GM19395 (cell line): Measurements from ENCODE around the gene PTCD2.
"Not testable (repeated sequence)": the region's sequence is repeated elsewhere in the genome, so short reads cannot be mapped to it uniquely, and the experiment has no call there.

Experiments used
- ATAC-seq: cut with Tn5 transposase; IDR thresholded peaks from one replicate; pipeline ENCODE4 v1.9.1; 2021; ENCODE audit warnings: mild to moderate bottlenecking, moderate library complexity; ENCODE audit not compliant: unreplicated experiment

Gene PTCD2

DNA sequence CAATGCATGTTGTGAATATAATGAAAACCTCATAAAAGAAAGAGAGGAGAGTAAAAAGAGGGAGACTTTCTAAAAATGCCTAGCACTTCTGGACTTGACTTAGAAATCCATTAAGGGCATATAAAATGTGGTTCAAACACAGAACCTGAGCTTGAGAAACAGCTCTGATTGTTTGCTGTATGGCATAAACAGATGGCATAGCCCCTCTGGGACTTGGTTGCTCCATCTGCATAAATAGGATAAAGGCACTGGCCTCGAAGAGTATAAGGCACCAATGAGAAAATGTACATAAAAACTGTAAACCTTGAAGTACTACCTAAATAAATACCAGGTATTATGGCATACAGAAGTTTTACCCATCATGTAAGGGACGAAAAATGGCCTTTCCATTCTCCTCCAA is 23.9 kb upstream of the PTCD2 start:
- no peak for ATAC-seq

DNA sequence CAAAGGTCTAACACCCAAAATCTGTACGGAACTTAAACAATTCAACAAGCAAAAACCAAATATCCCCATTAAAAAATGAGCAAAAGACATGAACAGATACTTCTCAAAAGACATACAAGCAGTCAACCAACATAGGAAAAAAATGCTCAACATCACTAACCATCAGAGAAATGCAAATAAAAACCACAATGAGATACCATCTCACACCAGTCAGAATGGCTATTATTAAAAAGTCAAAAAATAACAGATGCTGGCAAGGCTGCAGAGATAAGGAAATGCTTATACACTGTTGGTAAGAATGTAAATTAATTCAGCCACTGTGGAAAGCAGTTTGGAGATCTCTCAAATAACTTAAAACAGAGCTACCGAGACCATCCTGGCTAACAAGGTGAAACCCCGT is 22.0 kb upstream of the PTCD2 start:
- not testable (repeated sequence) for ATAC-seq

DNA sequence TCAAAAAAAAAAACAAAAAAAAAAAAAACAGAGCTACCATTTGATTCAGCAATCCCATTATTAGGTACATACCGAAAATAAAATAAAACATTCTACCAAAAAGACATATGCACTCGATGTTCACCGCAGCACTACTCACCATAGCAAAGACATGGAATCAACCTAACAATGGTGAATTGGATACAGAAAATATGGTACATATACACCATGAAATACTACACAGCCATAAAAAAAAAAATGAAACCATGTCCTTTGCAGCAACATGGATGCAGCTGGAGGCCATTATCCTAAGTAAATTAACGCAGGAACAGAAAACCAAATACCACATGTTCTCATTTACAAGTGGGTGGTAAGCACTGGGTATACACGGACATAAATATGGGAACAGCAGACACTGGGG is 21.5 kb upstream of the PTCD2 start:
- ATAC-seq, result no peak

DNA sequence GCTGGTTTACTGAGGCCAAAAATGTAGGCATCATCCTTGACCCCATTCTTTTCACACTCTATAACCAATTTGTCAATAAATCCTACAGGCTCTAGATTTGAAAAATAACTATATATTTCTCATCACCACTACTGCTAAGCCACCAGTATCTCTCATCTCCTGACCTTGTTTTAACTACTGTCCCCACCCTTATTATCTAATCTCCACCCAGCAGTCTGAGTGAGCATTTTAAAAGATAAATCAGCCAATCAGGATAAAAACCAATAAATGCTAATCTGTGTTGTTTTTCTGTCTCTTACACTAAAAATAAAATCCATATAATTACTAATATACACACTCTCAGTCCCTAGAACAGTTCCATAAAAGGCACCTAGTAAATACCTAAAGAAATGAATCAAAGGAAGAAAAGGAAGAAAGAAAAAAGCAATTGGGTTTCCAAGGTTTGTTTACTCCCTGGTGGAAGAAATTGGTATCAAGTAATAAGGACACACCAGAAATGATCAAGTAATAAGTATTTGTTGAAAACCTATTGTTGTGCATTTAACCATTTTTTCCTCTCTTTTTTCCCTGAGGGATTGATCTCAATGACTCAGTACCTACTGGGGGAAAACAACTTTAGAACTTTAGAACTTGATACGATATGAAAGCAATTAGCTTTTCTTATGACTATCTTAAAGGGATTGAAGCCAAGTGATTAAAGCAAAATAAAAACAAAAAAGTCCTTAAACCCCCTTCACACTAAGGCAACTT is 19.4 kb upstream of the PTCD2 start:
- ATAC-seq, result no peak

DNA sequence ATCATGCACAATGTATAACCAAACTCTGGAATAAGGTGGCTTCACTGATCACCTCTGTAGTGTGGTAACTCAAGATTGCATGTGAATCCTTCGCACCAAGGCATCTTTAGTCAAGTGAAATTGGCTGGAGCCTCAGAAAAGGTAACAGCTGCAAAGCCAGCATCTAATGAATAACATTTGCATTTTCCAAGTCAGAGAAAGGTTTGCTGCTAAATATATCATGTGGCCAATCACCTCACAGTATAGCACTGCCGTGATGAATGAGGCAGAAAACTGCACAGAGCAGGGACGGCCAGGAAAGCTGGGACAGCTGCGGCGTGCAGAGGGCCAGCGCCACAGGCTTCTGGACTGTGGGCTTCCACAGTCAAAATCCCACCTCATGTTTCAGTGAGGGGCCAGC is 18.6 kb upstream of the PTCD2 start:
- peak; percentile 71 for ATAC-seq

DNA sequence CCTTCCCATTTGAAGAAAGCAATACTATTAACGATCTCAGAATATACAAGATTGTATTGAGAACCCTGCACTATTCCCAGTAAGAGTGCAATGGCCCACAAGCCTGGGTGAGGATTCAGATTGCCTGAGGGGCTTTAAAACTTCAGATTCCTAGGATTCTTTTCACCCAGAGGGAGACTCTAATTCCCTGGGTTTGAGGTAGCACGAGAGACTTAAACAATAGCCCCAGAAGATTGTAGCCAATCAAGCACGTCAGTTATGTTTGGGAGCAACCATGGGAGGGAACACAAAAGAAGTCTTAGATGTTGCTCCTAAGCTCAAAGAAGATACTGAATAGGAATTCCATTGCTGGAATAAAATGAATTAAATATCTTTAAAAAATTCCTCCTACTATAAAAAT is 18.0 kb upstream of the PTCD2 start:
- ATAC-seq, result no peak

DNA sequence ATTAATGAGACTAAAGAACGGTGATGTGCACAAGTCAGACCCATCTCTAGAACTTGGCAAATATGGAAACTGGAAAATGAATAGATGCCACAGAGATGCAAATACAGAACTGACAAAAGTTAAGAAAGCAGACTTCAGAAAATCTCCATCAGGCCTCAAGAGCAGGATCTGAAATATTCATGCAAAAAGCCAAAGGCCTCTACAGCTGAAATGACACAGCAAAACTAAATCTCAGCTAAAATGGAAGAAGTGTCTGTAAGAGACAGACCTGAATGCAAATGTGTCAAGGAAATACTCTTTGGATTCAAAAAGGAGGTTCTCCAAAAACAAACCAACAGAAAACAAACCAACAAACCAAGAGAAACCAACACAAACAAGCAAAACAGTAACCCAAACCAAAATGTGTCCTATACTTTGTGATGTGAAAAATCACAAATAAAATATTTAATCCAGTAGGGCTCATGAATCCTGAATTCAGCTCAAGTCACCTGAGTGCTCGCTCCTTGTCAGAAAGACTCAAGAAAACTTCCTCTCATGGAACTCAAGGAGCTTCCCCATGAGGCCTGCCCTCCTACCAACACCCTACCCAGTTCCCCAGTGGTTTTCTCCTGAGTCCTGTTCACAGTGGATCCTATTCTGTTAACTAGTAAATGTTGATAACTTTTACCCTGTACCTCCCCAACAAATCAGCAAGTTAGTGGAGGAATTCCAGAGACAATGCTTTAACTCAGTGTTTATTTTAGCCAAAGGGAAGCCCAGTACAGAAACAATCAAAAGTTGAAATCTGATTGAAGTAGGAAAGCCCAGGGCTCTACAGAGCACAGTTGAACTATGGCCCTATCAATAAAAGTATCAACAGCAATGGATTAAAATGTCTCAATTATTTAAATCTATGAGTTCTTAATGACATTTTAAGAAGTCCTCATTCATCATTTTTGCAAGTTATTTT is 14.7 kb upstream of the PTCD2 start:
- no peak for ATAC-seq

DNA sequence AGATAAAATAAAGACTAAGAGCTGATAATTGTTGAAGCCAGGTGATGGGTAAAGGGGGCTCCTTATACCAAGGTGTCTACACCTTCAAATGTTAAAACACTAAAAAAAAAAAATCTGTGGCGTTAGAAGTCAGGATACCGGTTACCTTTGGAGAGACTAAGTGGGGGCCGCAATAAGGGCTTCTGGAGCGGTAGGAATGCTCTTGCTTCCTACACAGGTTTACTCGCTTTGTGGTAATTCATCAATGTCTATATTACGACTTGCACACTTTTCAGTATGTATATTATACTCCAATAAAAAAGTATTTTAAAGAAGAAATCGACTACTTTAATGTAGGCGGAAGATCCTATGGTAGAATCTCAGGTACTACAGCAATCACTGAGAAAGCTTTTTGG is 12.6 kb upstream of the PTCD2 start:
- no peak for ATAC-seq

DNA sequence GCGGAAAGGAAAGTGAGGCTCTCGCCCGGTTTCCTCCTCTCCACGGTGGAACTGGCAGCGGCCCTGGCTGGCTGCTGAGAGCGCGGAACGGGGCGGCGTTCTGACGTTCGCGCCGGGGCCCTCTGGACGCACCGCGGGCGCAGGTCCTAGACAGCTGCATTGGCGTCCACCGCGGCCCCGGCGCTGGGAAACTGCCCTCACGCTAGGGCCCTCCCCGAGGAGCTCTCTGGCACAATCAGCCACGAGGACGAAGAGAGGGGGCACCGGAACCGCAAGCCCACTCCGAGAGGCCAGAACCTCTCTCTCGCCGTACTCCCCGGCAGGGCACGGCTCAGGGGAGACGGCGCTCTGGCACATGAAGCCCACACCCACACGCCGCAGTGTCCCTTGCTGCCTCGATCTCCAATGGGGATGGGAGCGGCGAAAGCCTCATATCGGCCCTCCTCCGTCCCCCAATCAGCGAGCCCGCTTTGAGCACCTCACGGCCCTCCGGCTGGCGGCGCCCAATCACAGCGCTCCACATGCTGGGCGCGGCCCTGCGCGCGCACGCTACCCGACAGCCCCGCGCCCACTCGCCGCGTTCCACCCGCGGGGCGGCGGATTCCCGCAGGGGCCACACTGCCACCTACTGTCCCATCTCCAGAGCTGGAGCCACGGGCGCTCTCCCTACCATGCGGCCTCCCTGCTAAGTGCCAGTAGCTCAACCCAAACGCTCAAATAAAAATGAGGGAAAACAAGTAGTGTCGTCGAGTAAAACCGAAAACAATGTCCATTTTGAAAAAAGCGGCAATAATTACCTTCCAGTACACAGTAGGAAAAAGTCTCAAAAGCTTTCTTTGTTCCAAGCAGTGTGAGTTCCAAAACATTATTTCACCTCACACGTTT is 12.0 kb upstream of the PTCD2 start:
- peak; percentile 92 for ATAC-seq

DNA sequence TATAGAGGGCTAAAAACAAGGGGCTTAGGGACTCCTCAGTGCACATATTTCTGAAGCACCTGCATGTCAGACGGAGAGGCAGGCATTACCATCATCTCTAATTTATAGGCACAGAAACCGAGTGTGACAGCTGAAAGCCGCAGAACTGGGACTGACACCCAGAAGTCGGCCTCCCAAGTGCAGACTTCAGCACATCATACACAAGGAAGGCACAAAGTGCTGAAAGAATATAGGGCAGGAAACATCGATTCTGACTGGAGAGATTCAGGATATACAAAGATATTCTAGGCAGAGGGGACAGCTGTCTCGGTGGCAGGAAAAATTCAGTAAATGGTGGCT is 11.4 kb upstream of the PTCD2 start:
- ATAC-seq, result no peak

DNA sequence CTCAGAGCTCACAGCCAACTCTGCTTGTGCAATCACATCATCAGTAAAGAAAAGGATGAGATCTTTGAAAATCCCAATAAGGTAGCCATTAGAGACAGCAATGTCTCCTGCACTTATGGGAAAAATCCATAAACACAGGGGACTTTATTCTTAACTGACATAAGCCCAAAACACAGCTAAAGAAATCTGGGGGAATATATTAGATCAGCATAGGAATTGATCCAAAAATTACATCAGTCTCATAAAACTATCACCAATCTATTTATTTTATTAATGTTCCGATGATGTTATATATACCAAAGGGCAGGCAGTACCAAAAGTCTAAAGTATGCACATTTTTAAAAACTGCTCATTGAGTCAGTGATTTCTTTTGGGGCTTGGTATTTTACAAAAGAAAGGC is 7.0 kb upstream of the PTCD2 start:
- no peak for ATAC-seq

DNA sequence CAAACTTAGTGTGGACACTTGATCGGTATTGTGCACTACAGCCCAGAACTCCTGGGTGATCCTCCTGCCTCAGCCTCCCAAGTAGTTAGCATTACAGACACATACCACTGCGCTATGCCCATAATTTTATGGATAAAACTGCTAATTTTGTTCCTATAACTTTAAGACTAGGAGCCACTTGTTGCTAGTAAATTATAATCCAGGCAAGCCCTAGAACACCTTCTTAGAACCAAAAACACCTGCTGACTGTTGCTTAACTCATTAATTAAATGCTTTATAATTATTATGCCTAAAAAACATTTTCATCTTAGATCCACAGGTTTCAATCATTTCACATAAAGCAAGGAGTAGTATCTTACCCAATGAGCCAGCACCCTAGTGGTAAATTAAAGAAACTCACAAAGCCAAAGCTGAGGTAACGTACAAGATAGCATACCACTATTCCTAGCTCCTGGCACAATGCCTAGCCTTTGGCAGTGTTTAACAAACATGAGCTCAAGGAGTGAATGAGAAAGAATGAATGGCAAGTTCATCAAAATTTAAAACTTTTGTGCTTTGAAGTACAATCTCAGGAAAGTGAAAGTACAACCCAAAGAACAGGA is 5.5 kb upstream of the PTCD2 start:
- ATAC-seq, result no peak

DNA sequence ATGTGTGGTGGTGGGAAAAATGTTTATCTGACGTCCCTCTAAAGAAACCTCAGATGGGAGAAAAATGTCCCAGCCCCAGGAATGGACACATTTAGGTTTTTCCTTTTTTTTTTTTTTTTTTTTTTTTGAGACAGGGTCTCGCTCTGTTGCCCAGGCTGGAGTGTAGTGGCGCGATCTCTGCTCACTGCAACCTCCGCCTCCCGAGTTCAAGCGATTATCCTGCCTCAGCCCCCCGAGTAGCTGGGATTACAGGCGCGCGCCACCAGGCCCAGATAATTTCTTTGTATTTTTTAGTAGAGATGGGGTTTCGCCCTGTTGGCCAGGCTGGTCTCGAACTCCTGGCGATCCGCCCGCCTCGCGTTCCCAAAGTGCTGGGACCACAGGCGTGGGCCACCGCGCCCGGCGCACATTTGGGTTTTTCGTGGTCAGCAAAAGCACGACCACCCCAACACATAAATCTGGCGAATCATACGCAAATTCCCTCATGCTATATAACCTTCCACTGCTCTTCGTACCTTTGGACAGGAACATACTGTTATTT is 668 bp upstream of the PTCD2 start:
- ATAC-seq, result not testable (repeated sequence)

DNA sequence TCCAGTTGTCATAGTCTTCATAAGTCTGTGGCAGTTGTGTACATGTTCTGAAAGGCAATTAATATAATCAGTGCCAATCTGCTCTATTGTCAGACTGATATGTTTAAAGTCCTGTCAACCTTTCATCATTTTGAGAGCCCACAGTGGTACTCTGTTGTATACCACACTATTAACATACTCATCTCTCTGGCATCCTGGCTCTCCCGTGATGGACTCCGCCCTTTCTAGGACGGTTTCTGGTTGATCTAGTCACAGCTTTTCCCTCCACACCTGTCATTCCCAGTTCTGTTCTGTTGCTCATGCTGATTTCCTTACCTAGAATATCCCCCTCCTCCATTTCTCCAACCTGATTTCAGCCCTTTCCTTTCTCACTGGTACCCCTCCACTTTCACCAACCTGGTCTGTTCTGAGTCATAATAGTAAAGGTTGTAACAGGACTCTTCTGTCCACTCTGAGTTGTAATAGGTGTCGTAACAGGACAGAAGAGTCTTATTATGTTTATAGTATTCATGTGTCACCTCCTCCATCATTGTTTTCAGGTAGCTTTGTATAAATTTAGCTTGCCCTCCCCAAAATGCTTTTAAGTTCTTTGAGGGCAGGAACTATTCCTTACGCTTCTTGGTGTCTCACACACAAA is 4.1 kb downstream of the PTCD2 start:
- ATAC-seq, result no peak

DNA sequence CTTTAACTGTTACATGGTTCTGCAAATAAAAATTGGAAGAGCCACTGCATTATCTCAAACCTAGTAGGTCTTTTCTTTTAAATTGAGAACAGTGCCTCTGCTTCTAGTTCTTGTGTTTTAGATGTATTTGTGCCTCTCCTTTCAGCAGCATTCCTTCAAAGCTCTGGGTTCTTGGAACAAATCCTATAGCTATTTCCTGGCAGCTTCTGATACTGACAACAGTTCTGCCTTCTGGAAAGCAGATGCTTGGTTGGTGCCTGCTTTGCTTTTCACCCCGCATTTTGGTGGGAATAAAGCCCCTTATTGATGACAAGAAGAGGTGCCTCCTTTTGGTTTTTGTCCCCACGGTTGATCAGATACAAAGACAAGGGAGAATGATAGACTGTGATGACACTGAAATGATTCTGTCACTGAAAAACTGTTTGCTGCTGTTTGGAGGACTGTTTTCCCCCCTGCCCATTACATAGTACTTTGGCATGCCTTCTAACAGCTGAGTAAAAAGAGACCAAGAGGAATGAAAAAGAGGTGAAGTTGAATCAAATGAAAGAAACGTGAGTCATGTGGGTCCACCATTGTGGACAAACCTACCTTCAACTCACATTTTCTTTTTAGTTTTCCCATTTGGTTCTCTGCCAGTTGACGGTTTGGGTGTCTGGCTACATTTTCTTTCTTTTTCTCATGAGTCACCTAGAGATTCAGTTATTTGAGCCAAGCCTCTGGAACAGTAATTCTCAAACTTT is 5.6 kb downstream of the PTCD2 start:
- no peak for ATAC-seq

DNA sequence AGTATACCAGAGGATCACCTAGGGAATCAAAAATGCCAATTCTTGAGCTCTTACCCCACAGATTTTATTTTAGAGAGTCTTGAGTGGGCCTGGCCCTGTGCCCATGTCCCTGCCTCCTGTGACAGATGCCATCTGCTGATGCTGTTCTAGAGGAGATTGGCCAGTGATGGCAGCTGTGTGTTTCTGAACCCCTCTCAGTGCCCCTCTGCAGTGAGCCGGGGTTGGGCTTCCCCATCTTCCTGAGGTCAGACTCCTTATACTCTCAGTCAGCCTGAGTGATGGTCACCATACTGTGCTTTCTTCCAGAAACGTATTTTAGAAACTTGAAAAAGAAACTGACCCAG is 6.1 kb downstream of the PTCD2 start:
- no peak for ATAC-seq

DNA sequence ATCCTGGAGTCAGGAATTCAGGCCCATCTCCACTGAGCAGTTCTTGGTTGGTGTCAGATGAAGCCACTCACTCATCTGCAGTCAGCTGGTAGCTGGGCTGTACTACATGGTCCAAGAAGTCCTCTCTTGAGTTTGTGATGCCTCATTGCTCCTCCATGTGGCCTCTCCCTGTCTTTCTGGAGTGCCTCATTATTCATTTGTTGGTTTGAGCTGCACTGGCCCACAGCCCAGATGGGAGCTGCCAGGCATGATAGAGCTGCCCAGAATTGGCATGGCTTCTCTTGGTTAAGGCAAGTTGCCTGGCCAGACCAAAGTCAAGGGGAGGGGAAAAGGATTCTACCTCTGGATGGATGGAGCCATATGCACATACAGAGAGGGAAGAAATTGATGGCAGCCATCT is 8.0 kb downstream of the PTCD2 start:
- no peak for ATAC-seq

DNA sequence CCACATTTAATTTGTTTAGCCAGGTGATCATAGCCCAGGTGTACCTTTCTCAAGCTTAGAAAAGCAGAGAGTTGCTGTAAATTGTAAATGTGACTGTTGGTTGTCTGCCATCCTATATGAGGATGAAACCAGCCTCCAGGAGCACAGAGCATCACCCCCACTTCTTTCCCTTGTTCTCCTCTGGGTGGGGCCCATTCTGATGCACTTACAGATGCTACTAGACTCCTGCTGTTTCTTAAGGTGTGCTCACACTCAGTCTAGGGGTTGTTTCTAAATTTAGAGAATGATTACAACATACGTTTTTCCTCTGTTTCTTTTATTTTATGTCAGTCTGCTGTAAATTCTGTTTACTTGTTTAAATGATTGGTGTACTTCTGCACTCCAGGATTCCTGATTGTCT is 10.5 kb downstream of the PTCD2 start:
- ATAC-seq, result no peak

DNA sequence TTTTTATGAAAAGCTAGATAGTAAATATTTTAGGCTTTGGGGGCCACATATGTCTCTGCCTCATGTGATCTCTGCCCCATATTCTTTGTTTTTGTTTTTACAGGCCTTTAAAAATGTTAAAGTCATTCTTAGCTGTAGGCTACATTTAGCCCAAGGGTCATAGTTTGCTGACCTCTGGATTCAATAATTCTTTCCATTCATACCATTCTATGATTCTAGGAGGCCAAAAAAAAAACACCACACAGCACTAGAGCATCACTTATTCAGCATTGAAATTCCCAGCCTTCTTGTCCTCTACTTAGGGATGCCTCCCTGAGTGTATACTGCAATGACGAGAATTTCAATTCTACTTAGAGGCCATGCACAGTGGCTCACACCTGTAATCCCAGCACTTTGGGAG is 17.0 kb downstream of the PTCD2 start:
- no peak for ATAC-seq
